Stimulated activated CD8-positive, alpha-beta memory T cell treated with anti-CD3 and anti-CD28 coated beads, Interleukin-4, amount 100 ng/mL, for 48 hours (primary cell): ENCODE data around the gene UGT3A2.

Source experiments
- DNase-seq: peaks from one replicate; pipeline ENCODE4 v3.0.0-alpha.2; 2020

Gene UGT3A2, protein sequence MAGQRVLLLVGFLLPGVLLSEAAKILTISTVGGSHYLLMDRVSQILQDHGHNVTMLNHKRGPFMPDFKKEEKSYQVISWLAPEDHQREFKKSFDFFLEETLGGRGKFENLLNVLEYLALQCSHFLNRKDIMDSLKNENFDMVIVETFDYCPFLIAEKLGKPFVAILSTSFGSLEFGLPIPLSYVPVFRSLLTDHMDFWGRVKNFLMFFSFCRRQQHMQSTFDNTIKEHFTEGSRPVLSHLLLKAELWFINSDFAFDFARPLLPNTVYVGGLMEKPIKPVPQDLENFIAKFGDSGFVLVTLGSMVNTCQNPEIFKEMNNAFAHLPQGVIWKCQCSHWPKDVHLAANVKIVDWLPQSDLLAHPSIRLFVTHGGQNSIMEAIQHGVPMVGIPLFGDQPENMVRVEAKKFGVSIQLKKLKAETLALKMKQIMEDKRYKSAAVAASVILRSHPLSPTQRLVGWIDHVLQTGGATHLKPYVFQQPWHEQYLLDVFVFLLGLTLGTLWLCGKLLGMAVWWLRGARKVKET

GRCh38 chr5:36066540-36067210 lies at the start of gene UGT3A2:
Gene UGT3A2, minus strand, starts transcription at chr5:36066882. Its CDS starts 93 bp downstream, at chr5:36066789.
- DNase-seq = no peak

GRCh38 chr5:36111238-36111637 lies 44.6 kb upstream of the UGT3A2 start:
- no peak for DNase-seq

DNA sequence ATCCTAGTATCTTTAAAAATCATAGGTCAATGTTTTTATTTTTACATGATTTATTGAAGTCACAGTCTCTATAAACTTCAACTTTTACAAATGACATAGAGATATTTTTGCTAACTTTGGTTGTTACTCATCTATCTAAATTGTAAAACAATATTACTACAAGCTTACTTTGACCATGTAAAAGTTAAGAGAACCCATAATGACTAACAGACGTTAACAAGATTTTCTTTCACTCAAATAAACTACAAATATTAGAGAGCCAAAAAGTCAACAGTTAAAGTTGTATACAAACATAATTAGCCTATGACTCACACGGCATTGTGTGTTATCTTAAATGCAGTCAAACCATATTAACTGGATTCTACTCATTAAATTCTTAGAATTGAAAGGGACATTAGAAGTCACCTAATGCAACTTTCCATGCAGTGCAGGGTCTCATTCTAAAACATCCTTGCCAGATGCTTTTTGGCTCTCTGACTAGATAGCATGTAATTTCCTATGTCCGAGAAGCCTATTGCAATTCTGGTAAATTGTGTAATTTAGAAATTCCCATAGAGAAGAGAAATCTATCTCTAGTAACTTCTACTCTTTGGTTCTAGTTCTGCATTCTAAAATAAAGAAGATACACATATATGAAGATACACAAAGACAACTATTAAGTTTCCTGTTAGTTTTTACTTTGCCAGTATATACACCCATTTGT lies 42.2 kb upstream of the UGT3A2 start:
- DNase-seq = no peak

DNA sequence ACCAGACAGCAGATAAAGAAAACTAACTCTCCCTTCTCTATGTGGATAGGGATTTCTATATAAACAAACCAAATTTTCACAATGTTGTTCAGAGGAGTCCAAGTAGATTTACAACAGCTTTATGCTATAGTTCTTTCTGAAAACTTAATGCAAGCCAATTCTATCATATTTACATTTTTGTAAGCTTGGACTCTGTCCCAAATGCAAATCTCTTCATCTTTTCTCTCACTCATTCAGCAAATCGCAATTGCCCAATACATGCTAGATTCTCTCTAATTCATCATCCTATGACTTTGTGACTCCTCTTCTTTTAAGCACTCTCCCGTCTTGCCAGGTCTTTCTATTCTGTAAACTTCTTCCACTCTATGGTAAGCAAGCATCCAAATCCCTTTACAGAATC lies 39.1 kb upstream of the UGT3A2 start:
- DNase-seq = no peak

GRCh38 chr5:36099748-36100147 lies 33.1 kb upstream of the UGT3A2 start:
- DNase-seq = no peak

- no peak for DNase-seq
These were observed 29.8 kb upstream of the UGT3A2 start for GRCh38 chr5:36096486-36096885.

DNA sequence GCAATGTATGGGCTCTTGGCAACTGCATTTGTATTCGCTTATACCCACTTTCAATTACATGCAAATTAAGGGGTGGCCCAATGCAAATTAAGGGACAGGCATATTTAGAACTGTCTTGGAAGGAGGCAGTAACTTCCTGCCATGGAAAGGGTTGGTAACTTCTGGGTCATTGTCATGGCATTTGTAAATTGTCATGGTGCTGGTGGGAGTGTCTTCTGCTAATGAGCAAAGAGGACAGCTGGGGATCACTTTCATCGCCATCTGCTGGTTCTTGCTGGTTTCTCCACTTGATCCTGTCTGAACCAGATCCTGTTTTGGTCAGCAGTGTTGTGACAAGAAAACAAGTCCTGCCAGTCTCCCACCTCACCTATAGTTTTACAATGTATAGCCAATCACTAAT lies 23.3 kb upstream of the UGT3A2 start:
- no peak for DNase-seq

GRCh38 chr5:36079200-36079781 lies 12.6 kb upstream of the UGT3A2 start:
- DNase-seq = peak; percentile 37

DNA sequence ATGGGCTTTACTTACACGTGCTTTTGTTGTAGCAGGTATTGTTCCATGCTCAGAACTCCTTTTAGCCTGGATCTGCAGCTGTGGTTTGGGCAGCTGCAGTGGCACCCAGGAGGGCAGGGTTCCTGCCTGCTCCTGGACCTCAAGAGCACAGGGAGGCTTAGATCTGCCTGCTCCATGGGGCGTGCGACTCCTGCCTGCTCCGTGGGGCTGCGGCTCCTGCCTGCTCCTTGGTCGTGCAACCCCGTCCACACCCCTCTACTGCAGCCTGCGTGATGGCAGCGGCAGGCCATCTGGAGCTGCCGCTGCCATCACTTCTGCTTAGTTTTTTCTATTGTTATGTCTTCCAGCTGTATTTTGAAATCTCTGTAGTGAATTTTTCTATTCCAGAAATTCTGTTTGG lies 11.7 kb upstream of the UGT3A2 start:
- no peak for DNase-seq

DNA sequence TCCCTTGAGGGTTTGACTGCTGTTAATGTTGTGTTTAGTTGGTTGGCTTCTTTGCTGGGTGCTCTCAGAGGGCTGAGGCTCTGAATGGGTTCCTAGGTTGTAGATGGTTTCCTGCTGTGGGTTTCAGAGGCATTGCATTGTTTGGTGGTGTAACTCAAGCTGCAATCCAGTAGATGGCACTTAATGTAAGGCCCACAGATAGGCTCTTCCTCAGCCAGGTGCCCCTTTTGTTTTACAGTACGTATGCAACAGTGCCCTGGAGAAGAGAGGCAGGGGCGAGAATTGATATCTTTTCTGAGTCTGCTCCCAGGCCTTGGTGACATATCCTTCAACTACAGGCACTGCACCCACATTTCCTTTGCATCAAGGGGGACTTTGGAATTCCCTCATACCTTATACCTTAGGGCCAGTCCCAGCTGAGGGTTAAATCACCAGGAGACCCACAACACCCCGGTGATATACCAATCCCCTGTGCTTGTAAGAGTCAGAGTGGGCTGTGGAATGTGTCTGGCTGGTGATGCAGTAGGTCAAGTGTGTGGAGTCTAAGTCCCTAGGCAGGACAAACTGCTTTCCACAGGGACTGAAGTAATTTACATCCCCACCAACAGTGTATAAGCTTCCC lies 7.0 kb upstream of the UGT3A2 start:
- DNase-seq = no peak

DNA sequence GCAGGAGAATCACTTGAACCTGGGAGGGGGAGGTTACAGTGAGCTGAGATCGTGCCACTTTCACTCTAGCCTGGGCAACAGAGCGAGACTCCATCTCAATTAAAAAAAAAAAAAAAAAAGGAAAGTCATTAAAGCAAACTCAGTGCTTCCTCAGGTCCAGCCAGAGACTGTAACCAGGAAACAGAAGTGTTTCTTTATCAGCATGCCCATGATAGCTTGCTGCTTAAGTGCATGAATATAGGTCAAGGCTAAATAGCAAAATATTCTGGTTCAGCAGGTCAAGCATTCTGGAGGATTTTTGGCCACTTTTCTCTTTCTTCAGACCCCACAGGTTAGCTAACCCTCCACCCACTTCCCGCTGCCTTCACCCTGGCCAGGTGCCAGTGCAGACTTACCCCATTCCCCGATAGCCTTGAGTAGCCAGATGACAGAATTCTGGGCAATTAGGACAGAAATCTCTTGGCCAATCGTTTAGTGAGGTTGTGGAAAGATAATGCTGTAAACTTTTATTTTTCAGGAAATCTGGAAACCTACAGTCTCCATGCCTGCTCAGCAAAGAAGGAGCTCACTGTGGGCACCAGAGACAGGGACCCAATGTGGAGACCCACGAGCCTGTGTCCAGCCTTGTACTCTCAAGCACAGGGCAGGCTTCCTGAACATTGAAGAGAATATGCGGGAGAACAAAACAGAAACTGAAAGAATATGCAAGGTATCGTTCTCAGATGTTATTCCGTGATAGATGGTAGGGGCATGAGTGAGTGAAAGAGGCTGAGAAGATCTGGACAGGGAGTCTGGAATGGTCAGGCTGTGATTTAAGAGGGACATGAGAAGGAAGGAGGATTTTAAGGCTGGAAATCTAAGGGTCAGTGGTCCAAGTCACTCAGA lies 4.2 kb upstream of the UGT3A2 start:
- DNase-seq = no peak

DNA sequence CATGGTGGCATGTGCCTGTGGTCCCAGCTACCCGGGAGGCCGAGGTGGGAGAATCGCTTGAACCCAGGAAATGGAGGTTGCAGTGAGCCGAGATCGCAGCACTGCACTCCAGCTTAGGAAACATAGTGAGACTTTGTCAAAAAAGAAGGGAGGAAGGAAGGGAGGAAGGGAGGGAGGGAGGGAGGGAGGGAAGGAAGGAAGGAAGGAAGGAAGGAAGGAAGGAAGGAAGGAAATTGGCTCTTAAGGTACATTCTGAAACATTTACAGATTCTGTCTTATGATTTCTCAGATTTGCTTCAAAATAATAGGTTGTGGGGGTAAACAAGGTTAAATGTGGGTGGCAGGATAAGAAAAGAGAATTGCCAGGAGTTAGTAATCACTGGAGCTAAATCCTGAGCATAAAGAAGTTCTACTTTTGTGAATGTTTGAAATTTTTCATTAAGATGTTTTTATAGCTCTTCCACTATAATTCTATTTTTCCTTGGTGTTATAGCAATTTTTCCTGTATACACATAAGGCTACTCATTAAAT lies 2.1 kb upstream of the UGT3A2 start:
- DNase-seq = no peak

GRCh38 chr5:36066001-36066539 lies 612 bp downstream of the UGT3A2 start:
- no peak for DNase-seq

GRCh38 chr5:36060420-36060887 lies 6.2 kb downstream of the UGT3A2 start:
- no peak for DNase-seq

DNA sequence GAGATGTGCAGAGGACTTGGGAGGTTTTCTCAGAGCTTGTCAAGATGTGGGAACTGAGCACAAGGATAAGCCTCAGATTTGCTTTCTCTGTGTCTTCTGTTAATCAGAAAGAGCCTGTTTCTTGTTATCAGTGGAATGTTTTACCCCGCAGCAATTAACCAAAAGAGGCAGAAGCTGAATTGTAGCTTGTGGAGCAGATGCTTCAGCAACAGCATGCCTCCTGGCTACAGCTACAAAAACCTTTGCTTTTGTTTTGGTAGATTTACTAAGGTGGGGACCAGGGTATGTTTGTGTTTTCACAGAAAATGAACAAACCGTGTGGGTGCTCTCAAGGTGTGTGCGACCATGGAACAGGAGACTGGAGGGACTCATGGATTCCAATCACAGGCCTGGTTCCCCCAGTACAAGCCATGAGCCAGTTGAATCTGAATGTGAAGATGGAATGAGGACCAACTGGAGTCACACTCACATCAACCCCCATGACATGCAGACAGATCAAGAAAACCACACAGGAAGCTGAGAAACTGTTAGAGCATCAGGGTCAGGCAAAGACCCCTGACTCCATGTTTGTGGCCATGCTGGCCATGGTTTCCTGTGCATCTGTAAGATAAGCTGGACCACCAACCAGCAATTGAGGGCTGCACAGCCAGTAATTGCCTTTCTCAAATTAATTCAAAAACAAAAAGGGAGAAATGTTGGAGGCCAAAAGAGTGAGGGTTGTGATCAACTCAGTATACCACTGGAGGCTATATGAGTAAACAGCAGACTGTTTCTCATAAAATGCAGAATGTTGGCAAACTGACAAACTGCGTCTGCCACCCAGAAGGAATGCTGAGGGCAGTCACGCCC lies 6.9 kb downstream of the UGT3A2 start:
- DNase-seq = no peak

DNA sequence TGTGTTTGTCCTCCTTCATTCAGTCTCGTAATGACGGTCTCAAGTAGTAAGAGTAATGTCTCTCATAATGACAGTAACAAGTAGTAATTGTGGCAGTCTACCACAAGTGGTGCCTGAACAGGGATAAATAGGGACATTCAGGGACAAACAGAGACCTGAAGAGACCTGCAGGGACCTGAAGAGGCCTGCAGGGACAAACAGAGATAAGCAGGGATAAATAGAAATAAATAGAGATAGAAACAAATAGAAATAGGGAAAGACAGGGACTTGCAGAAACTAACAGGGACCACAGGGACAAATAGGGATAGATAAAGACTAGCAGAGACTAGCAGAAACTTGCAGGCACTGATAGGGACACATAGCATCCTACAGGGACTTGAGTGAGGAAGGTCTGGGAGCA lies 7.9 kb downstream of the UGT3A2 start:
- no peak for DNase-seq

- DNase-seq = no peak
These were observed 9.3 kb downstream of the UGT3A2 start for GRCh38 chr5:36057386-36057785.

GRCh38 chr5:36056422-36056821 lies 10.3 kb downstream of the UGT3A2 start:
- DNase-seq = no peak

GRCh38 chr5:36055984-36056383 lies 10.7 kb downstream of the UGT3A2 start:
- no peak for DNase-seq

- no peak for DNase-seq
These were observed 12.0 kb downstream of the UGT3A2 start for GRCh38 chr5:36054647-36055046.
